Peyer's patch (tissue), 4 donors: Measurements from ENCODE around the gene BEND2. TPM values are rescaled to one million over a fixed set of nuclear protein-coding genes. Genes with fewer than 3 reads are reported as not detected.
"Not testable (repeated sequence)": the region's sequence is repeated elsewhere in the genome, so short reads cannot be mapped to it uniquely, and the experiment has no call there.

Experiments
- DNase-seq, 3 donors: peaks; one replicate each; pipeline ENCODE4 v3.0.0-alpha.2; 2017 to 2019
- H3K27ac ChIP-seq, 4 donors: fragments of 200-600 bp; sonication (generic); one replicate each; pipeline ENCODE4 v1.5.1; 2016 to 2019
- H3K27me3 ChIP-seq, 2 donors: fragments of 200-600 bp; sonication (generic); one replicate each; pipeline ENCODE4 v1.5.1; 2019
- H3K36me3 ChIP-seq, 3 donors: fragments of 200-600 bp; sonication (generic); one replicate each; pipeline ENCODE4 v1.5.1; 2016 to 2019
- H3K4me1 ChIP-seq, 4 donors: fragments of 200-600 bp; sonication (generic); one replicate each; pipeline ENCODE4 v1.5.1; 2016 to 2019
- H3K4me3 ChIP-seq, 4 donors: fragments of 200-600 bp; sonication (generic); 1 replicate in 3 of 4; 2 replicates in 1 of 4; pipeline ENCODE4 v1.5.1; 2016 to 2019; ENCODE audit warnings: mild to moderate bottlenecking in 1 of 4
- H3K9me3 ChIP-seq, 4 donors: fragments of 200-600 bp; sonication (generic); one replicate each; pipeline ENCODE4 v1.5.1; 2016 to 2019; ENCODE audit warnings: mild to moderate bottlenecking in 1 of 4
- CTCF ChIP-seq, 6 experiments: fragments of 450-650 bp in 4 of 6; fragments of 200-600 bp in 2 of 6; sonication (generic) in 1 of 6; IDR thresholded peaks; one replicate each; pipeline ENCODE4 v1.5.1; 2017 to 2019; ENCODE audit warnings: antibody characterized with exemption in 6 of 6, mild to moderate bottlenecking in 3 of 6, moderate library complexity in 1 of 6
- POLR2A ChIP-seq, 2 donors: fragments of 450-650 bp; IDR thresholded peaks; one replicate each; pipeline ENCODE4 v1.5.1; 2017; ENCODE audit warnings: antibody characterized with exemption in 2 of 2, mild to moderate bottlenecking in 2 of 2, moderate library complexity in 2 of 2
- total RNA-seq, 4 donors: library from RNA; depleted of rRNA; stranded (reverse); fragments of >200 nt; gene quantifications; one replicate each; pipeline ENCODE4 v1.1.0, GENCODE V29; 2016

Gene BEND2
- total RNA-seq, result not detected

- DNase-seq, result no peak
Measured at GRCh38 chrX:18220786-18221185, at the start of gene BEND2. Gene BEND2 (minus strand): TSS chrX:18220886. CDS start chrX:18220750, 136 bp downstream.

GRCh38 chrX:18255059-18255458, 34.4 kb upstream of the BEND2 start:
- no peak overlapping the region for H3K27ac ChIP-seq
- H3K27me3 ChIP-seq, result no peaks in the 10 kb centered on the region
- H3K36me3 ChIP-seq, result no peaks in the 10 kb centered on the region
- no peak overlapping the region for H3K4me3 ChIP-seq
- no peaks in the 10 kb centered on the region for H3K4me1 ChIP-seq
- no peak for DNase-seq
- H3K9me3 ChIP-seq, result no peaks in the 10 kb centered on the region
- TF ChIP-seq CTCF (IDR thresholded peaks at IDR 0.05) (no peak), POLR2A (IDR thresholded peaks at IDR 0.05) (no peak)

More at GRCh38 chrX:18220786-18221185, at the start of gene BEND2:
- H3K9me3 ChIP-seq, result no peaks in the 10 kb centered on the region
- no peak within 1 kb of the TSS for H3K27ac ChIP-seq
- H3K4me3 ChIP-seq, result no peak within 1 kb of the TSS
- TF ChIP-seq CTCF (IDR thresholded peaks at IDR 0.05), result no peak
- no peaks in the 10 kb centered on the region for H3K4me1 ChIP-seq
- no peaks in the 10 kb centered on the region for H3K27me3 ChIP-seq
- H3K36me3 ChIP-seq, result no peaks in the 10 kb centered on the region

- no peak overlapping the region for H3K4me3 ChIP-seq
- no peaks in the 10 kb centered on the region for H3K9me3 ChIP-seq
- no peaks in the 10 kb centered on the region for H3K36me3 ChIP-seq
- no peak overlapping the region for H3K27ac ChIP-seq
- DNase-seq, result no peak
- TF ChIP-seq POLR2A (IDR thresholded peaks at IDR 0.05) (no peak), CTCF (IDR thresholded peaks at IDR 0.05) (no peak)
- H3K27me3 ChIP-seq, result no peaks in the 10 kb centered on the region
- H3K4me1 ChIP-seq, result no peaks in the 10 kb centered on the region
Measured at GRCh38 chrX:18252644-18253359, 32.1 kb upstream of the BEND2 start.

GRCh38 chrX:18229646-18230045, 9.0 kb upstream of the BEND2 start:
- H3K36me3 ChIP-seq, H3K4me3 ChIP-seq, H3K27me3 ChIP-seq, H3K4me1 ChIP-seq, H3K27ac ChIP-seq, H3K9me3 ChIP-seq, DNase-seq: not testable (repeated sequence)

GRCh38 chrX:18228069-18228468, 7.4 kb upstream of the BEND2 start:
- H3K27ac ChIP-seq, result no peak overlapping the region
- no peak overlapping the region for H3K4me3 ChIP-seq
- no peaks in the 10 kb centered on the region for H3K9me3 ChIP-seq
- no peaks in the 10 kb centered on the region for H3K36me3 ChIP-seq
- H3K27me3 ChIP-seq, result no peaks in the 10 kb centered on the region
- TF ChIP-seq CTCF (IDR thresholded peaks at IDR 0.05) (no peak), POLR2A (IDR thresholded peaks at IDR 0.05) (no peak)
- DNase-seq, result no peak
- H3K4me1 ChIP-seq, result no peaks in the 10 kb centered on the region

- Histone ChIP-seq H3K27me3 (no peaks in the 10 kb centered on the region), H3K36me3 (no peaks in the 10 kb centered on the region), H3K4me1 (no peaks in the 10 kb centered on the region), H3K27ac (no peak overlapping the region), H3K9me3 (no peaks in the 10 kb centered on the region), H3K4me3 (no peak overlapping the region)
- DNase-seq, result no peak
- TF ChIP-seq CTCF (IDR thresholded peaks at IDR 0.05) (no peak), POLR2A (IDR thresholded peaks at IDR 0.05) (no peak)
Measured at GRCh38 chrX:18227458-18227857, 6.8 kb upstream of the BEND2 start.
